T-helper 1 cell (primary cell): Measurements from ENCODE around the gene PI4K2A.

Source experiments
- DNase-seq, 5 donors: peaks; one replicate each; pipeline ENCODE4 v3.0.0-alpha.2; 2012 to 2020
- total RNA-seq, 4 donors: gene quantifications; one replicate each; lab custom pipeline; 2026; lab: John Stamatoyannopoulos, UW

PI4K2A gene
- 13.9 to 55.4 (median 22.6) reads per million in 4 donors for total RNA-seq

GRCh38 chr10:97640174-97640867 is at the start of gene PI4K2A:
Gene PI4K2A, plus strand, starts transcription at chr10:97640671. Its CDS starts 72 bp downstream, at chr10:97640743.
- peak; percentile 97 to 99 (median 98) for DNase-seq

GRCh38 chr10:97590748-97591495 is 49.5 kb upstream of the PI4K2A start:
- no peak for DNase-seq

- DNase-seq = no peak
These were observed 47.0 kb upstream of the PI4K2A start for GRCh38 chr10:97593421-97593820.

- no peak for DNase-seq
These were observed 44.1 kb upstream of the PI4K2A start for GRCh38 chr10:97596101-97597082.

- no peak for DNase-seq
These were observed 42.7 kb upstream of the PI4K2A start for GRCh38 chr10:97597778-97598177.

- DNase-seq = no peak
These were observed 41.8 kb upstream of the PI4K2A start for GRCh38 chr10:97598407-97599271.

- no peak for DNase-seq
These were observed 41.2 kb upstream of the PI4K2A start for GRCh38 chr10:97599272-97599619.

GRCh38 chr10:97600616-97601015 is 39.9 kb upstream of the PI4K2A start:
- no peak for DNase-seq

- no peak for DNase-seq
These were observed 38.9 kb upstream of the PI4K2A start for GRCh38 chr10:97601268-97602215.

GRCh38 chr10:97607095-97607636 is 33.3 kb upstream of the PI4K2A start:
- DNase-seq = no peak

GRCh38 chr10:97608991-97609561 is 31.4 kb upstream of the PI4K2A start:
- no peak for DNase-seq

- no peak for DNase-seq
These were observed 29.0 kb upstream of the PI4K2A start for GRCh38 chr10:97611473-97611872.

GRCh38 chr10:97612386-97612785 is 28.1 kb upstream of the PI4K2A start:
- no peak for DNase-seq

- DNase-seq = no peak
These were observed 22.2 kb upstream of the PI4K2A start for GRCh38 chr10:97618285-97618684.

GRCh38 chr10:97618733-97619132 is 21.7 kb upstream of the PI4K2A start:
- DNase-seq = no peak

GRCh38 chr10:97623277-97623676 is 17.2 kb upstream of the PI4K2A start:
- DNase-seq = no peak

GRCh38 chr10:97627731-97628130 is 12.7 kb upstream of the PI4K2A start:
- DNase-seq = no peak

GRCh38 chr10:97628228-97628627 is 12.2 kb upstream of the PI4K2A start:
- DNase-seq = no peak

GRCh38 chr10:97629289-97629688 is 11.2 kb upstream of the PI4K2A start:
- no peak for DNase-seq

- no peak for DNase-seq
These were observed 9.4 kb upstream of the PI4K2A start for GRCh38 chr10:97631098-97631497.
